RWPE2 (cell line): ENCODE measurements around the gene LRATD1.

Source experiments
- ATAC-seq: fragments of 200-7000 bp; cut with Tn5 transposase; 3 replicates; pipeline ENCODE4 v1.9.1; 2021; ENCODE audit warnings: low read depth
- DNase-seq: peaks from one replicate; pipeline ENCODE4 v3.0.0-alpha.2; 2020; ENCODE audit warnings: low spot score
- H3K27ac ChIP-seq: fragments of 450-650 bp; 2 replicates; pipeline ENCODE4 v1.5.1; 2017; ENCODE audit warnings: mild to moderate bottlenecking; ENCODE audit not compliant: poor library complexity, severe bottlenecking
- H3K27me3 ChIP-seq: fragments of 250-450 bp; sonication (Bioruptor Pico); 2 replicates; pipeline ENCODE4 v1.5.1; 2021; ENCODE audit warnings: mild to moderate bottlenecking, moderate library complexity; ENCODE audit not compliant: insufficient read depth, poor library complexity, severe bottlenecking
- H3K36me3 ChIP-seq: fragments of 250-450 bp; sonication (Bioruptor Pico); 2 replicates; pipeline ENCODE4 v1.5.1; 2020; ENCODE audit warnings: low read depth, mild to moderate bottlenecking, moderate library complexity
- H3K4me1 ChIP-seq: fragments of 250-450 bp; sonication (Bioruptor Pico); 2 replicates; pipeline ENCODE4 v1.5.1; 2021; ENCODE audit warnings: mild to moderate bottlenecking, moderate library complexity; ENCODE audit not compliant: insufficient read depth, poor library complexity, severe bottlenecking
- H3K4me3 ChIP-seq: fragments of 250-450 bp; sonication (Bioruptor Pico); 2 replicates; pipeline ENCODE4 v1.5.1; 2021; ENCODE audit warnings: mild to moderate bottlenecking, moderate library complexity; ENCODE audit not compliant: severe bottlenecking
- H3K9me3 ChIP-seq: fragments of 250-450 bp; sonication (Bioruptor Pico); 2 replicates; pipeline ENCODE4 v1.5.1; 2021; ENCODE audit warnings: mild to moderate bottlenecking, moderate library complexity; ENCODE audit not compliant: severe bottlenecking
- CTCF ChIP-seq: fragments of 450-650 bp; IDR thresholded peaks from one replicate; pipeline ENCODE4 v1.5.1; 2017; ENCODE audit warnings: mild to moderate bottlenecking, moderate library complexity; ENCODE audit not compliant: poor library complexity, severe bottlenecking

The LRATD1 gene

GRCh38 chr2:14632133-14632936 is at the start of gene LRATD1:
Gene LRATD1, plus strand, starts transcription at chr2:14632717. Its CDS starts 1,263 bp downstream, at chr2:14633980.
- peak; percentile 92 for DNase-seq
- H3K27me3 ChIP-seq = no peaks in the 10 kb centered on the region

GRCh38 chr2:14583059-14583458 is 49.5 kb upstream of the LRATD1 start:
- H3K27me3 ChIP-seq = no peaks in the 10 kb centered on the region
- H3K36me3 ChIP-seq = no peaks in the 10 kb centered on the region
- DNase-seq (no peak), ATAC-seq (no peak)
- no peaks in the 10 kb centered on the region for H3K9me3 ChIP-seq
- no peak overlapping the region for H3K4me3 ChIP-seq
- no peak for TF ChIP-seq CTCF
- H3K4me1 ChIP-seq = peaks cover 13% of the 10 kb centered on the region
- H3K27ac ChIP-seq = no peak overlapping the region

More at GRCh38 chr2:14632133-14632936, at the start of gene LRATD1:
- Histone ChIP-seq H3K9me3 (no peaks in the 10 kb centered on the region), H3K36me3 (no peaks in the 10 kb centered on the region), H3K4me1 (peaks cover 21% of the 10 kb centered on the region), H3K4me3 (peak within 1 kb of the TSS; percentile 46), H3K27ac (no peak within 1 kb of the TSS)
- ATAC-seq = peak; percentile 86
- TF ChIP-seq CTCF = no peak

GRCh38 chr2:14583802-14584201 is 48.7 kb upstream of the LRATD1 start:
- Histone ChIP-seq H3K9me3 (no peaks in the 10 kb centered on the region), H3K27me3 (no peaks in the 10 kb centered on the region), H3K36me3 (no peaks in the 10 kb centered on the region), H3K4me1 (peaks cover 13% of the 10 kb centered on the region), H3K4me3 (no peak overlapping the region), H3K27ac (no peak overlapping the region)
- TF ChIP-seq CTCF = no peak
- DNase-seq (no peak), ATAC-seq (no peak)

GRCh38 chr2:14587119-14587518 is 45.4 kb upstream of the LRATD1 start:
- ATAC-seq (peak; percentile 98), DNase-seq (no peak)
- H3K27ac ChIP-seq = peak overlapping the region; percentile 41
- TF ChIP-seq CTCF = no peak
- H3K4me1 ChIP-seq = peaks cover 13% of the 10 kb centered on the region
- no peaks in the 10 kb centered on the region for H3K9me3 ChIP-seq
- no peaks in the 10 kb centered on the region for H3K27me3 ChIP-seq
- no peaks in the 10 kb centered on the region for H3K36me3 ChIP-seq
- no peak overlapping the region for H3K4me3 ChIP-seq

GRCh38 chr2:14601156-14601770 is 31.3 kb upstream of the LRATD1 start:
- peaks cover 5% of the 10 kb centered on the region for H3K4me1 ChIP-seq
- no peak for DNase-seq
- no peak for ATAC-seq

More at GRCh38 chr2:14601156-14601770, 31.3 kb upstream of the LRATD1 start:
- no peak overlapping the region for H3K4me3 ChIP-seq
- H3K27me3 ChIP-seq = no peaks in the 10 kb centered on the region
- TF ChIP-seq CTCF = no peak
- no peaks in the 10 kb centered on the region for H3K9me3 ChIP-seq
- no peak overlapping the region for H3K27ac ChIP-seq
- H3K36me3 ChIP-seq = no peaks in the 10 kb centered on the region
